Measurements from ENCODE around the gene TMEM179.
"Not testable (repeated sequence)": the region's sequence is repeated elsewhere in the genome, so short reads cannot be mapped to it uniquely, and the experiment has no call there.

The TMEM179 gene

GRCh38 chr14:104638927-104639450 is 34.4 kb upstream of the TMEM179 start:
- DNase-seq (ENCODE audit: low read depth, low spot score), result no peak
- no peak overlapping the region for H3K27ac ChIP-seq

GRCh38 chr14:104638190-104638589 is 33.6 kb upstream of the TMEM179 start:
- H3K27ac ChIP-seq, result no peak overlapping the region
- DNase-seq (ENCODE audit: low read depth, low spot score), result no peak

- H3K27ac ChIP-seq, result no peak overlapping the region
Observed at GRCh38 chr14:104637546-104638003, 33.0 kb upstream of the TMEM179 start.

GRCh38 chr14:104636846-104637545 is 32.4 kb upstream of the TMEM179 start:
- not testable (repeated sequence) for H3K27ac ChIP-seq; DNase-seq (ENCODE audit: low read depth, low spot score)

More at GRCh38 chr14:104637546-104638003, 33.0 kb upstream of the TMEM179 start:
- DNase-seq (ENCODE audit: low read depth, low spot score), result no peak

GRCh38 chr14:104636131-104636530 is 31.6 kb upstream of the TMEM179 start:
- no peak for DNase-seq (ENCODE audit: low read depth, low spot score)
- no peak overlapping the region for H3K27ac ChIP-seq

- DNase-seq (ENCODE audit: low read depth, low spot score), result no peak
- no peak overlapping the region for H3K27ac ChIP-seq
Observed at GRCh38 chr14:104635717-104636116, 31.1 kb upstream of the TMEM179 start.

GRCh38 chr14:104634886-104635570 is 30.5 kb upstream of the TMEM179 start:
- no peak for DNase-seq (ENCODE audit: low read depth, low spot score)

GRCh38 chr14:104634138-104634760 is 29.7 kb upstream of the TMEM179 start:
- DNase-seq (ENCODE audit: low read depth, low spot score), result no peak
- H3K27ac ChIP-seq, result no peak overlapping the region

More at GRCh38 chr14:104634886-104635570, 30.5 kb upstream of the TMEM179 start:
- no peak overlapping the region for H3K27ac ChIP-seq

- DNase-seq (ENCODE audit: low read depth, low spot score), result no peak
- H3K27ac ChIP-seq, result no peak overlapping the region
Observed at GRCh38 chr14:104633276-104634137, 28.9 kb upstream of the TMEM179 start.

GRCh38 chr14:104632781-104633180 is 28.2 kb upstream of the TMEM179 start:
- no peak overlapping the region for H3K27ac ChIP-seq
- DNase-seq (ENCODE audit: low read depth, low spot score), result no peak

GRCh38 chr14:104624939-104625338 is 20.4 kb upstream of the TMEM179 start:
- no peak for DNase-seq (ENCODE audit: low read depth, low spot score)

GRCh38 chr14:104614126-104614812 is 9.7 kb upstream of the TMEM179 start:
- no peak for DNase-seq (ENCODE audit: low read depth, low spot score)
- H3K27ac ChIP-seq, result no peak overlapping the region

More at GRCh38 chr14:104624939-104625338, 20.4 kb upstream of the TMEM179 start:
- no peak overlapping the region for H3K27ac ChIP-seq

GRCh38 chr14:104611881-104612280 is 7.3 kb upstream of the TMEM179 start:
- DNase-seq (ENCODE audit: low read depth, low spot score), result no peak

GRCh38 chr14:104610749-104611310 is 6.3 kb upstream of the TMEM179 start:
- DNase-seq (ENCODE audit: low read depth, low spot score), result no peak
- no peak overlapping the region for H3K27ac ChIP-seq

More at GRCh38 chr14:104611881-104612280, 7.3 kb upstream of the TMEM179 start:
- H3K27ac ChIP-seq, result no peak overlapping the region

- no peak overlapping the region for H3K27ac ChIP-seq
- no peak for DNase-seq (ENCODE audit: low read depth, low spot score)
Observed at GRCh38 chr14:104609666-104610065, 5.1 kb upstream of the TMEM179 start.

GRCh38 chr14:104603711-104604401 is 716 bp downstream of the TMEM179 start:
- no peak for DNase-seq (ENCODE audit: low read depth, low spot score)
- H3K27ac ChIP-seq, result no peak overlapping the region

- H3K27ac ChIP-seq, result no peak overlapping the region
- no peak for DNase-seq (ENCODE audit: low read depth, low spot score)
Observed at GRCh38 chr14:104602933-104603325, 1.6 kb downstream of the TMEM179 start.

GRCh38 chr14:104602315-104602932 is 2.1 kb downstream of the TMEM179 start:
- DNase-seq (ENCODE audit: low read depth, low spot score), result no peak
- no peak overlapping the region for H3K27ac ChIP-seq

All from epithelial cell of prostate (primary cell).